SK-MEL-5 (cell line): Measurements from ENCODE around the gene CNDP2. TPM values are rescaled to one million over a fixed set of nuclear protein-coding genes. Genes with fewer than 3 reads are reported as not detected.
A peak's percentile ranks its signal among the peaks of the same experiment; 100 is the strongest.

ENCODE experiments used
- DNase-seq: peaks from one replicate; pipeline ENCODE4 v3.0.0-alpha.2; 2016; ENCODE audit warnings: low read depth, low spot score
- in situ Hi-C: cut with HindIII; loops from 2 replicates; pipeline ENCODE4 v1.10.0; 2016; ENCODE audit warnings: low sequenced_read_pairs, high pct_unique_total_duplicates, low pct_unique_long_range_greater_than_20kb
- total RNA-seq: library from RNA; depleted of rRNA; stranded (reverse); fragments of >200 nt; shearing (Covaris generic); gene quantifications from 2 replicates; pipeline ENCODE4 v1.2.3, GENCODE V29; 2014

CNDP2 gene
- total RNA-seq, 1 experiment from 2014 or later, result 23.0 TPM

DNA sequence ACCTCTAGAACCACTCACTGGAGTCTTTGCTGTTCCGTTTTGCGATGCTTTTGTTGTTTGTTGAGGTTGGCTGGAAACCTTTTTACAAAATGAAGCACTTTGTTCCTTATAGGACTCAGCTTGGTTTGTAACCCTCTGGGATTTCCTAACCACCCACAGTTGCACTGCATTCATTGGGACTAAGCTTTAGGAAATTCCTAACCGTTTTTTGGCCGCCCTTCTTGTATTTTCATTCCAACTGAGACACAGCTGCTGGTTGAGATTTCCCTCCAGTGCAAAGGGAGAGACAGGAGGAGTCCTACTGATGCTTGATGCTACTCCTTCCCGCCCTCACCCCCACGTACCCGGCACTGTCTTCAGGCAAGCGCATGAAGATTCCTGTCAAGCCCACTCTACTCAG is 32.9 kb upstream of the CNDP2 start:
- in situ Hi-C loops, result no loop called here
- DNase-seq, result no peak

DNA sequence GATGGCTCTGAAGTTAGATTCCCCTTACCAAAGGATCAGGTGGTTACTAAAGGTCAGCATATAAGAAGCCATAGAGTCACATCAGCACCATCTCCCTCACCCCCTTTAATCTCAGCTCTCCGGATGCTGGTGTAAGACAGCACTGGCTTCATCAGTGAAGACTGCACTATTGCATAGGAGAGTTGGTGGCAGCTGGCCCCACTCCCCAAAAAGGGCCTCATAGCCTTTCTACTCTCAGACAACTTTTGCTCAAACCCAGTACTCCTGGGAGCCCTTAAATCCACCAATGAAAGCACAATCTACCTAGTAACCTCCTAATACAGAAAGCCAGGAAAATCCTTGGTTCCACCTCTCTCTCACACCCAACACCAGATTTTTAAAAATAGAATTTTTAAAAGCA is 32.2 kb upstream of the CNDP2 start:
- DNase-seq, result no peak
- in situ Hi-C loops, result no loop called here

DNA sequence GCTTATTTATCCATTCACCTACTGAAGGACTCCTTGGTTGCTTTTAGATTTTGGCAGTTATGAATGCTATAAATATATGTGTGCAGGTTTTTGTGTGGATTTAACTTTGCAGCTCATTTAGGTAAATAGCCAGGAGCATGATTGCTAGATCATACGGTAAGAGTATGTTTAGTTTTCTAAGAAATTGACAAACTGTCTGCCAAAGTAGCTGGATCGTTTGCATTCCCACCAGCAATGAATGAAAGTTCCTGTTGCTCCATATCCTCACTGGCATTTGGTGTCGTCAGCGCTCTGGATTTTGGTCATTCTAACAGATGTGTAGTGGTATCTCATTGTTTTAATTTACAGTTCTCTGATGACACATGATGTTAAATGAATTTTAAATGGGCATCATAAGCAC is 30.4 kb upstream of the CNDP2 start:
- no peak for DNase-seq
- in situ Hi-C loops, result no loop called here

DNA sequence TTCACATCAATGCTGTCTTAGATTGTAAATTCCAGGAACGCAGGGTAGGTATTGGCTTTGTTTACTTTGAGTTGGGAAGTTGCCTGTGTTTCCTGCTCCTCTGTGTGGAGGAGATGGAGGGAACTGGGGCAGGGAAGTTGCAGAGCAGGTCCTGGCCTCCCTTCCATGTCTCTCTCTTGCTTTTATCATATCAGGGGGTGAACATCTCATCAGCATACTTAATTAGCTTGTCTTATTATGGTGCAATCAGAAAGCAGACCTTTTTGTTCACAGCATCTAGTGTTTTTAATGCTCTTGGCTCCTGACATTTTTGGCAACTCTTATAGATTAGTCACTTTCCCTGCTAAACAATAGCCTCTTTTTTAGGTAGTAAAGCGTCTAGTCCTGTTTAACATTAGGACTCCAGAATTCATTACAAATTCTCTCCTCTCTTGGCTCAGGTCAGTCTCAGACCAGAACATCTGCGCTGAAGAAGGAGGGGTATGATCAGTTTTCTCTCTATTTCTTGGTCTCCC is 27.6 kb upstream of the CNDP2 start:
- DNase-seq, result peak; percentile 66
- in situ Hi-C loops, result no loop called here

DNA sequence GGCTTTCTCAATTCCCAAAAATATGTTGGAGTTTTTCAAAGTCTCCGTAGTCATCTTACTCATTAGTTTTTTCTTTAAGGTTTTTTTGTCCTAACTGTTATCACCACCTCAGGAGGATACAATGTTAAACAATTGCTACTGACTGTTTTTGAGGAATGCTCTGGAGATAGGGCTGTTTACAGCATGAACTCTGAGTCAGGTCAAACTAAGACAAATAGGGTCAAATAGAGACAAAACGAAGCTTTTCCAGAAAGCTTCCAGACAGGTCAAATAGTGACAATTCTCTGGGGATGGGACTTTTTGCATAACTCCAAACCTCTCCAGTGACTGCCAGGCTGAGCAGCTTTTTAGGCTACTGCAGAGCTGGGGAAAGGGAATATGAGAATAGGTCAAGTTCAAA is 23.9 kb upstream of the CNDP2 start:
- in situ Hi-C loops, result no loop called here
- DNase-seq, result no peak

DNA sequence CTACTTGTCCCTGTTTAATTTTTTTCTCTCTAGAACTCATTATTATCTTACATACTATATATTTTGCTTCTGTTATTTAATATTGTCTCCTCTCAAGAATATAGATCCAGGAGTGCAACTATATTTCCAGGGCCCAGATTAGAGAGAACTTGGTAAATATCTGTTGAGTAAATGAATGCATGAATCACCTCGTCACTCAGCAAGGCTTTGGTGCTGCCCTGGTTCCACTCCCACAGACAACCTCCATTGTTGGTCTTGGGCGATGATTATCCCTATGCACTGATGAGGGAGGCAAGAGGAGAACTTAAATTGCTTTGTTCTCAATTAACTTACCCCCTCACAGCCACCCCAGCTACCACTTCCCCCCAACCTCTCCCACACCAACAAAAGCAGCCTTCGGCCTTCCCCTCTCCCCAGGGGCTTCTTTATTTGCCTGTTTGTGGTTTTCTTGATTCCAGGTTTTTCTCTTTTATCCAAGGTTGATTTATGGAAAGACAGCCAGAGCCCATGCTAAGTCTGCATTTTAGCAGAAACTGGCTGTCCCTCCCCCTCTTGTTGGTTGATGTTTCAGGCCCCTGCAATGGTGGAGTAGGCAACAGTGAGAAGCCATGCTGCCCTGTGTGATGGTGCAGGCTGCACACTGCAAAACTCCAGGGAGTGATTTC is 22.1 kb upstream of the CNDP2 start:
- DNase-seq, result no peak
- in situ Hi-C loops, result no loop called here

DNA sequence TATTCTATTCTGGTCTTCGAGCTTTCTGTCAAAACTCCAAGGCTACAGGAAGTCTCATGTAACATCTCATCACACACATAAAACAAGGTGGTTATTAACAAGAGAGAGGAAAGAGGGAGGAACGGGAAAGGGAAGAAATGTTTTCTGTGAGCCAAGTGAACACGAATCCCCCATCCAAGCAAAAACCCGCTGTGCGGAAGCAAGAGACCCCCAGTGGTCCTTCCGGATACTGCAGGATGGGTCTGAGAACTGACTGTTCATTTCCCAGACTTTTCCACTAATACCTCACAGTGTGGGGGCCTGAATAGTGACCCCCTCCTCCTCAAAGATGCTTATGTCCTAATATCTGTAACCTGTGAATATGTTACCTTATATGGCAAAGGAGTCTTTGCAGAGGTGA is 20.0 kb upstream of the CNDP2 start:
- in situ Hi-C loops, result no loop called here
- DNase-seq, result peak; percentile 68

DNA sequence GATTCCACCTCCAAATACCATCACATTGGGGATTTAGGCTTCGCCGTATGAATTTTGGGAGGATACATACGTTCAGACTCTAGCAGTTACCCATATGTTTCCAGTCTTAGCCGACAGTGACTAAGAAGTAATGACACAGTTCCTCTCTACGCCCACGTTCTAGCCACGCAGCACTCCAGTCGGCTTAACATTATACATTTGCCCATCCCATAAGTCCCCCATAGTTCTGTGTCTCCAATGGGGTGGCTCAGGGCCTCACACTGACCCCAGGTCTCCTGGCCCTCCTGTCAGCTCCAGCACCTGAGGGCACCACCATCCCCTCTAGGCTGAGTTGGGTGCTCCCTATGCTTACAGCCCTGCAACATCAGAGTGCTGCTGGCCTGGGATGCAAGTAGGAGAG is 18.4 kb upstream of the CNDP2 start:
- in situ Hi-C loops, result no loop called here
- no peak for DNase-seq

DNA sequence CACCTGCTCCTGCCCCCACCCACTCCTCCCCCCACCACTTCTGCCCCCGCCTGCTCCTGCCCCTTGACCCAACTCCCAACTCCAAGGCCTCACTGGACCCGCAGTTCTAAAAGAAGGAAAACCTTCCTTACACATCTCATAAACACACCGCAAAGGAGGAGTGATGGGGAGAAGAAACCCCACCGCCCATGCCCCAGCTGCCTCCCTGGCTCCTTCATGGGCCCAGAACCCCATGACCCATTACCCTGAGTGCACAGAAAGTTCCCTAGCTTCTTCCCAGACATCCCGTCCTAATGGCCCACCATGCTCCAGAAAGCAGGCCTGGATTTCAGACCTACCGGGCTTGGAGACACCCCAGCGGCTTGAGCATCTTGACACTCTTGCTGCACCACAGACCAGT is 17.8 kb upstream of the CNDP2 start:
- no peak for DNase-seq
- in situ Hi-C loops, result no loop called here

DNA sequence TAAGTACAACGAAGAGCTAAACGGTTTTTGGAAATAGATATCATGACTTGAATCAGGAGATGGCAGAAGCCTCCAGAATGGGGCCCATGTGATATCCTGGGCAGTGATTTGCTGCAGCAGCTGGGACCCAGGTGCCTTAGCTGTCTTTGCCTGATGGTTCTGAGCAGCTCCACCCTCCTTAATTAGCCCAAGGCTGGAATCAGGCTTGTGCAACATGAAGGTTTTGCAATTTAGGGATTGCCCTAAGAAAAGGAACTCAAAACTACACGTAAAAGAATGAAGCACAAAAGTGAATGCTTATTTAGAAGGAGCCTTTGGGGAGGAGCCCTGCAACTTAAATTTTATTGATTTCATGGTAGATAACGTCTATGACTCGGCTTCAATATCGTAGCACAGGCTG is 17.3 kb upstream of the CNDP2 start:
- in situ Hi-C loops, result no loop called here
- no peak for DNase-seq

DNA sequence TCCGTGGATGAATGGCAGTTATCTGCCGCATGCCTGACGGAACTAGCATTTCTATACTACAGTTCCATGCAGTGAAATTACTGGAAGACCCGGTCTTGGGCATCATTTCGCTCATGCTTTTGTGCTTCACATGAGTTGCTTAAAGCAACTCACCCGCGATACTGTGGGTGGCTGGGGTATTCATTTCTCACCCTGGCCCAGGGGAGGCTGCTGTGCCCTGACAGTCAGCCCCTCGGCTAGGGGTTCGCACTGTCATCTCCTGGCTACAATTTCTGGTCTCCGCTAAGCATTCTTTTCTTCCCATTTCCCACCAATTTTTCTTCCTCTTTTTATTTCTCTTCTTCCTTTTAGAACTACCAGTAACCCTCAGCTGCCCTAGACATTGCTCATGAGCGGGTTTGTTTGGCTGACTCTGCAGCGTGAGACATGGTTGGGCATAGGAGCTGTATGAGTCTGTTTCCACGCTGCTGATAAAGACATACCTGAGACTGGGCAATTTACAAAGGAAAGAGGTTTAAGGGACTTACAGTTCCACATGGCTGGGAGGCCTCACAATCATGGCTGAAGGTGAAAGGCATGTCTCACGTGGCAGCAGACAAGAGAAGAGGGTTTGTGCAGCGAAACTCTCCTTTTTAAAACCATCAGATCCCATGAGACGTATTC is 16.5 kb upstream of the CNDP2 start:
- in situ Hi-C loops, result no loop called here
- DNase-seq, result no peak

DNA sequence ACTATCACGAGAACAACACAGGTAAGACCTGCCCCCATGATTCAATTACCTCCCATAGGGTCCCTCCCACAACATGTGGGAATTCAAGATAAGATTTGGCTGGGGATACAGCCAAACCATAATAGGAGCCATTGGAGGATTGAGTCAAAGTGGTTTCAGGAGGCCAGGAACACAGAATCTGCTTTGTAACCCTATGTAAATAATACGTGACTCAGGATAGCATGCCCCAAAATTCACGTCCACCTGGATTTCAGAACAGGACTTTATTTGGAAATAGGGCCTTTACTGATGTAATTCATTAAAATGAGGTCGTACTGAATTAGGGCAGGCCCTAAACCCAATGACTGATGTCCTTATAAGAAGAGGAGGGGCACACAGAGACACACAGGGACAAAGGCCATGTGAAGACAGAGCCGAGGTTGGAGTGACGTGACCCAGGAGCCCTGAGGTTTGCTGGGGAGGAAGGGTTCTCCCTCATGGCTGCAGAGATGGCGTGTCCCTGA is 16.0 kb upstream of the CNDP2 start:
- no peak for DNase-seq
- in situ Hi-C loops, result no loop called here

DNA sequence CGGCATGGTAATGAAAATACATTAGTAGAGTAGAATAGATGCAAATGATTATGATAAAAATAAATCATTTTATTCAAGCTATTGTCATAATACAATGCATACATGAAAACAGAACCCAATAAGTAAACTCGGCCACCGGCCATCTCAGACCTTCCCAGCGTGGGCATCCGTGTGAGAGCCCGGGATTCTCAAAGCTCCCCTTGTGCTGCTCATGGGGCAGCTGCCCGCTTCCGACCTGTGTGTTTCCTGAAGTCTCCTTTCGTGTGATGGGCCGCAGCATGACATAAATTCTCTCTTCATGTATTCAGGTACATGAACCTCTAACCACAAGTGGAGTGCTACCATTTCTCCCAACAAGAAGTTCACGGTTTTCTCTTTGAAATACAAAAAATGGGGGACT is 13.5 kb upstream of the CNDP2 start:
- no peak for DNase-seq
- in situ Hi-C loops, result no loop called here

DNA sequence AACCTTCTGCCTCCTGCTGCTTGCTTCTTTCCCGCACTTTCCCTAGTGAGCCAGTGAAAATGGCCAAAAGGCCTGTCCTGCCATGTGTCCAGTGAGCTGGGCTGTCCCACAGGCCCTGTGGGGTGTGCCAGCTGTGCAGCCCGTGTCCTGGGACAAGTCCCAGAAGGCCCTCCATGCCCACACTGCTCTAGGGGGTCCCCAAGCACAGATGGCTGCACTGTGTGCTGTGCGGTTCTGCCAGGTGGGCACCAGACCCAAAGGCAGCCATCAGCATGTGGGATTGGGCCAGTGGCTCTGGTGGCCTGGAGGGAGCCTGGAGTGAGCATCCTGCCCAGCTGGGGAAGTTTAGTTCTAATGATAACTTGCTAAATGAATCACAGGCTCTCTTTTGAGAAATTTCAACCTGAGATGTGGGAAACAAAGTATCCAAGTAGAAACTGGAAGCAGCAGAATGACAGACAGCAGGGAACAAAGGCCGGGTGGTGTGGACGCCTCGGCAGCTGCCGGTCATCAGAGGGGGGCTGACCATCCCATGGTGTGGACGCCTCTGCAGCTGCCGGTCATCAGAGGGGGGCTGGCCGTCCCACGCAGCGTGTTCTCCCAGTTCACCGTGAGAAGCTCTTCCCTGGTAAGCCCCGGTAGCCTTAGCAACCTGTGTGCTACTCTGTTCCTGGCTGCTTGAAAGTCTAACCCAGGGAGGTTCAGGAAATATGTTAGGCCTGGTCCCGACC is 9.9 kb upstream of the CNDP2 start:
- in situ Hi-C loops, result no loop called here
- DNase-seq, result no peak

DNA sequence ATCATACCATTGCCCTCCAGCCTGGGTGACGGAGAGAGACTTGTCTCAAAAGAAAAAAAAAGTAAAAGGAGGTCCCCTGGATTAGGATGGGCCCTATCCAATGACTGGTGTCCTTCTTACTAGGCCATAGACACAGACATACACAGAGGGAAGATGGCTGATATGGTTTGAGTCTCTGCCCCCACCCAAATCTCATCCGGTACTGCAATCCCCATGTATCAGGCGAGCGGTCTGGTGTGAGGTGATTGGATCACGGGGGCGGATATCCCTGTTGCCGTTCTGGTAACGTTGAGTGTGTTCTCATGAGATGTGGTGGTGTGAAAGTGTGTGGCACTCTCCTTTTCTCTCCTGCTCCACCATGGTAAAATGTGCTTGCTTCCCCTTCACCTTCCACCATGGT is 7.8 kb upstream of the CNDP2 start:
- DNase-seq, result no peak
- in situ Hi-C loops, result no loop called here

DNA sequence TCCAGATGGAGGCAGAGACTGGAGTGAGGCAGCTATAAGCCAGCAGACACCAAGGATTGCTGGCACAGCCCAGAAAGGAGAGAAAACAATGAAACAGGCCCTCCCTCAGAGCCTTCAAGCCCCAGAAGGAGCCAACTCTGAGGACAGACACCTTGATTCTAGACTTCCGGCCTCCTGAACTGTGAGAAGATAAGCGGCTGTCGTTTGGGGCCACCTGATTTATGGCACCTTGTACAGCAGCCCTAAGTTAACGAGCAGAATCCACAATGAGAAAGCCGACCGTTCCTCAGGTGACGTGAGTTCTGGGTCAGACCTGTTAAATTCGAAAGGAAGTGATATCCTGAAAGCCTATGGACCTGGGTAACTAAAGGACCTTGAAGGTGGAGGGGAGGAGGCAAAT is 7.3 kb upstream of the CNDP2 start:
- in situ Hi-C loops, result no loop called here
- DNase-seq, result no peak

DNA sequence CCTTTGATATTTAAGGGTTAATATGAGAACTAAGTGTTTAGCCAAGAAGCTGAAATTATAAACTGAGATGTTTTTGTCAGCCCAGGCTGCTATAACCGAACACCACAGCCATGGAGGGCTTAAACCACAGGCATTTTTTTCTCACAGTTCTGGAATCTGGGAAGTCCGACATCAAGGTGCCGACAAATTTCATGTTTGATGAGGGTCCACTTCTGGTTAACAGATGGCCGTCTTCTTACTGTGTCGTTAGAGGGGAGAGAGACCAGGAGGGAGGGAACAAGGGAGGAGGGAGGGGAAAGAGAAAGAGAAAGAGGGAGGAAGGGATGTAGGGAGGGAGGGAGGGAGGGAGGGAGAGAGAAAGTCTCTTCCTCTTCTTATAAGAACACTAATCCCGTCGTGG is 6.5 kb upstream of the CNDP2 start:
- DNase-seq, result no peak
- in situ Hi-C loops, result no loop called here

DNA sequence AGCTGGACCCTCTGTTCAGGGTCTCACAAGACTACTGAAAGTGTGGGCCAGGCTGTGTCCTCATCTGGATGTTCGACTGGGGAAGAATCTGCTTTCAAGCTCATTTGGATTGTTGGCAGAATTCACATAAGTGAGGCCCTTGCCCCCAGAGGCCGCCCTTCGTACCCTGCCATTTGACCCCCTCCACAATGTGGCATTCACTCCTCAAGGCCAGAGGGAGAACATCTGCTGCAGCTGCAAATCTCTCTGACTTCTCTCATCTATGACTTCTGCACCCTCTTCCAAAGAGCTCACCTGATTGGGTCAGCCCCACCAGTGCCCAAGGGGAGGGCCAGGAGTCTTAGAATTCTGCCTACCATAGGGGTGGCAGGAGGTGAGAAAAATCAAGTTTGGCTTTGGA is 3.9 kb upstream of the CNDP2 start:
- no peak for DNase-seq
- in situ Hi-C loops, result no loop called here

DNA sequence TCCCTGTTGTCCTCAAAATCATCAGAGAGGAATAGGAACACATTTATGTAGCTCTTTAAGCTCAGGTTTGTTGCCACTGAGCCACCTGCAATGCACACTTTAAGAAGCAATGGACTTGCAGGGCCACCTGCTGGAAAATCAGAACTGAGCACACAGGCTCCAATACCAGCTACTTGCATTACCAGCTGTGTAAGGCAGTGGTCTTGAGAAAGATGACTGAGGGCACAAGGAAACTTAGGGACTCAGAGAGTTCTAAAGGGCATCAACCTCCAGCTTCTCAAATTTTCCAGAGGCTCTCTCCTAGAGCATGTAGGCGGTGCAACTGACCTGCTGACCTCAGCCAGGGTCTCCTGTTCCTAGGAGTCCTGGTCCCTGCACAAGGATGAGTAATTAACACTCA is 2.5 kb upstream of the CNDP2 start:
- in situ Hi-C loops, result no loop called here
- DNase-seq, result peak; percentile 86
